AG04449 (cell line): Measurements from ENCODE around the gene CORO2B.
A peak's percentile ranks its signal among the peaks of the same experiment; 100 is the strongest.

Source experiments
- CTCF ChIA-PET: fragments of 350-600 bp; formaldehyde crosslinking; extraction: SDS; loops from one replicate; lab custom pipeline; 2021; ENCODE audit warnings: antibody characterized with exemption; lab: Yijun Ruan, JAX
- POLR2A ChIA-PET: fragments of 400-600, 350-600 bp; formaldehyde crosslinking; extraction: SDS; loops from one replicate; lab custom pipeline; 2020; ENCODE audit warnings: antibody characterized with exemption, inconsistent platforms; lab: Yijun Ruan, JAX
- DNase-seq: peaks from one replicate; pipeline ENCODE4 v3.0.0-alpha.2; 2010; ENCODE audit warnings: low read depth, low spot score
- H3K4me3 ChIP-seq: 2 replicates; pipeline ENCODE4 v1.5.1; 2011; ENCODE audit warnings: low read depth, mild to moderate bottlenecking, control low read depth, low read length
- TF ChIP-seq, protein P1 (sequence below): IDR thresholded peaks from one replicate; pipeline ENCODE4 v1.5.1; 2011; ENCODE audit warnings: mild to moderate bottlenecking, moderate library complexity, low read length, control low read depth, inconsistent platforms; ENCODE audit not compliant: insufficient read depth; ENCODE audit errors: missing control alignments

CORO2B gene, protein sequence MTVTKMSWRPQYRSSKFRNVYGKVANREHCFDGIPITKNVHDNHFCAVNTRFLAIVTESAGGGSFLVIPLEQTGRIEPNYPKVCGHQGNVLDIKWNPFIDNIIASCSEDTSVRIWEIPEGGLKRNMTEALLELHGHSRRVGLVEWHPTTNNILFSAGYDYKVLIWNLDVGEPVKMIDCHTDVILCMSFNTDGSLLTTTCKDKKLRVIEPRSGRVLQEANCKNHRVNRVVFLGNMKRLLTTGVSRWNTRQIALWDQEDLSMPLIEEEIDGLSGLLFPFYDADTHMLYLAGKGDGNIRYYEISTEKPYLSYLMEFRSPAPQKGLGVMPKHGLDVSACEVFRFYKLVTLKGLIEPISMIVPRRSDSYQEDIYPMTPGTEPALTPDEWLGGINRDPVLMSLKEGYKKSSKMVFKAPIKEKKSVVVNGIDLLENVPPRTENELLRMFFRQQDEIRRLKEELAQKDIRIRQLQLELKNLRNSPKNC

DNA sequence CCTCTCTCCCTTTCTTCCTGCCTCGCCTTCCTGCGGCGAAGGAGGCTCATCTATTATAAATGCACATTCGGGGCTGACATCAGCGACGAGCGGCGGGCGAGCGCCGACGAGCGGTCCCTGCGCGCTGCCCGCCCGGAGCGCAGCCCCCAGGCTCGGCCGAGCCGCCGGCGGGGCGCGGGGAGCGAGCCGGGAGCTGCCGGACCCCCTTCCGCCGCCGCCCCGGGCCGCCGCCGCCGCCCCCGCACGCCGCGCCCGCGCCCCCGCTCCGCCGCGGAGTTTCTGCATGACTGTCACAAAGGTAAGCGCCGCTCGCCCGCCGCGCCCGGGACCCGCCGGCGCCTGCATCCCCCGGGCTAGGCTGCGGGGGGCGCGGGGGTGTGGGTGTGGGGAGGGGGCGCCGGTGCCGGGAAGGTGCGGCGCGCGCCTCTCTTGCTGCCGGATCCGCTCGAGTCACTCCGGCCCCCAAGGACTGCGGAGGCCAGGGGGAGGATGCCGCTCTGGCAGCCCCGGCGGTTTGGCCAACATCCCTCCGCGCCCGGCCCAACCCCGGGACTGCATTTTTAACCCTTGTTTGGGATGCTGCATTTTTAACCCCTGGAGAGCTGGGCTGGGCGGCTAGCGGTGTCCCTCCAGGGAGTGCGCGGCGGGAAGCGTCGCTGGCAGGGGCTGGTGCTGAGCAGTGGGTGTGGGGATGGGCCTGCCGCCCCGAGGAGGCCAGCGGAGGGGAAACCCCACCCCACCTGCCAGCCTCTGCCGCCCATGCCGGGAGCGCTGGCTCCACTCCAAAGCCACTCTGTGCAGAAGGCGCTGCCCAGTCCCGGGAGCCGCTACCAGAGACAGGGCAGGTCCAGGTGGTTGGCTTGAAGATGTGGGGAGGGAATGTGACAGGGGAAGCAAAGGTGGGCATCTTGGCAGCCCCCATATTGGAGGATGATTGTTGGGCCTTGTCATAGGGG, at the start of gene CORO2B:
CORO2B (plus strand) TSS at position 14 of the 956 bp plus-strand sequence; CDS start at position 284, 270 bp downstream.
- TF ChIP-seq, protein P1, sequence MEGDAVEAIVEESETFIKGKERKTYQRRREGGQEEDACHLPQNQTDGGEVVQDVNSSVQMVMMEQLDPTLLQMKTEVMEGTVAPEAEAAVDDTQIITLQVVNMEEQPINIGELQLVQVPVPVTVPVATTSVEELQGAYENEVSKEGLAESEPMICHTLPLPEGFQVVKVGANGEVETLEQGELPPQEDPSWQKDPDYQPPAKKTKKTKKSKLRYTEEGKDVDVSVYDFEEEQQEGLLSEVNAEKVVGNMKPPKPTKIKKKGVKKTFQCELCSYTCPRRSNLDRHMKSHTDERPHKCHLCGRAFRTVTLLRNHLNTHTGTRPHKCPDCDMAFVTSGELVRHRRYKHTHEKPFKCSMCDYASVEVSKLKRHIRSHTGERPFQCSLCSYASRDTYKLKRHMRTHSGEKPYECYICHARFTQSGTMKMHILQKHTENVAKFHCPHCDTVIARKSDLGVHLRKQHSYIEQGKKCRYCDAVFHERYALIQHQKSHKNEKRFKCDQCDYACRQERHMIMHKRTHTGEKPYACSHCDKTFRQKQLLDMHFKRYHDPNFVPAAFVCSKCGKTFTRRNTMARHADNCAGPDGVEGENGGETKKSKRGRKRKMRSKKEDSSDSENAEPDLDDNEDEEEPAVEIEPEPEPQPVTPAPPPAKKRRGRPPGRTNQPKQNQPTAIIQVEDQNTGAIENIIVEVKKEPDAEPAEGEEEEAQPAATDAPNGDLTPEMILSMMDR, result no peak
- H3K4me3 ChIP-seq, result peak within 1 kb of the TSS; percentile 58
- no peak for DNase-seq
- POLR2A ChIA-PET, result no interaction called here
- CTCF ChIA-PET, result interaction anchor here (1.4 to 7.7 kb wide), 4 partner anchors 20 to 95 kb away, joined by 3 to 81 read pairs (median 6); no protein-coding TSS in a partner anchor

DNA sequence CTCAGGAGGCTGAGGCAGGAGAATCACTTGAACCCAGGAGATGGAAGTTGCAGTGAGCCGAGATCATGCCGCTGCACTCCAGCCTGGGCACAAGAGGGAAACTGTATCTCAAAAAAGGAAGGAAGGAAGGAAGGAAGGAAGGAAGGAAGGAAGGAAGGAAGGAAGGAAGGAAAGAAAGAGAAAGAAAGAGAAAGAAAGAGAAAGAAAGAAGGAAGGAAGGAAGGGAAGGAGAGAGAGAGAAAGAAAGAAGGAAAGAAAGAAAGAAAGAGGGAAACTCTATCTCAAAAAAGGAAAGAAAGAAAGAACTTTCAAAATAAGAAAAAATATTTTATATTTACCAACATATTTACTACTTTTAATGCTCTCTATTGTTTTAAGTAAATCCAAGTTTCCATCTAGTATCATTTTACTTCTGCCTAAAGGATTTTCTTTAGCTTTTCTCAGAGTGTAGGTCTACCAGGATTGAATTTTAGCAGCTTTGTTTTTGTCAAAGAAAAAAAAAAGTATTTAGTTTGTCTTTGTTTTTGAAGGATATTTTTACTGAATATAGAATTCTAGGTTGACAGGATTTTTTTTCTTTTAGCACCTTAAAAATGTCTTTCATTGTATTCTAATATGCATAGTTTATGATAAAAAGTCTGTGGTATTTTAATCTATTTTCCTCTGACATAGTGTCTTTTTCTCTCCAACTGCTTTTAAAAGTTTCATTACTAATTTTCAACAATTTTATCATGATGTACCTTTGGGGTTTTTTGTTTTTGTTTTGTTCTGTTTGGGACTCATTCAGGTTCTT, 47.2 kb upstream of the CORO2B start:
- CTCF ChIA-PET, result interaction anchor here (1.3 kb wide), 1 partner anchor 18 kb away, joined by 6 read pairs; no protein-coding TSS in a partner anchor
- TF ChIP-seq, protein P1, result no peak
- POLR2A ChIA-PET, result no interaction called here
- no peak overlapping the region for H3K4me3 ChIP-seq
- DNase-seq, result no peak

DNA sequence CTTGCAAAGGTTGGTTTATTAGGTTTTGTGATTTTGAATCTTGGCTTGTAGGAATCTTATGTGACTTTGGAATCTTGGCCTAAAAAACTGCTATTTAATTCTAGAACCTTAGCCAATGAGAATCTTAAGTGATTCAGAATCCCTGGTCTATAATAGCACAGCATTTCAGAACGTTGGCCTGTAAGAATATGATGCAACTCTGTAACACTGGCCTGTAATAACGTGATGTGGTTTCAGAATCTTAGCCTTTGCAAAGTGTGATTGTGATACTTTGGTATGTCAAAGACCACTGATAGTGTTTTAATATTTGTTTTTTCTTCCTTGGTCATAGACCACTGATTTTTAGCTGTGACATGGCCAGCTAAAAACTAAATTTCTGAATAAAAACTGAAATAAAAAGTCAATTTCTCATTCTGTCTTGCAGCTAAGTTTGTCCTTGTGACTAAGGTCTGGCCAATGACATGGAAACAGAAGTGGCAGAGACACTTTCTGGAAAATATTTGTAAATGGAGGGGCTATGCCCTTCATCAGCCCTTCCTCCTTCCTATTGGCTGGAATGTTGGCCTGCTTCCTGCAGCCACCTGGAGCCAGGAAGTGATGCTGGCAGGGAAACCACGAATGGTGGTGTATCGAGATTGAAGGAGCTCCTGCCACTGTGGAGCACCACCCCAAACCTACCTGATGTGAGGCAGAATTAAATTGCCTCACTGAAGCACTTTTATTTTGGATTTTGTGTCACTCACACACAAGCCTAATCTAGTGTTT, 42.3 kb upstream of the CORO2B start:
- TF ChIP-seq, protein P1, result no peak
- ChIA-PET CTCF (interaction anchor here (0.6 to 7.2 kb wide), 2 partner anchors 12 to 15 kb away, joined by 3 to 149 read pairs; no protein-coding TSS in a partner anchor), POLR2A (interaction anchor here (0.6 to 1.6 kb wide), 4 partner anchors 12 to 214 kb away, joined by 3 to 5 read pairs (median 4); partner anchors contain the start of gene ITGA11)
- no peak overlapping the region for H3K4me3 ChIP-seq
- DNase-seq, result peak; percentile 96

DNA sequence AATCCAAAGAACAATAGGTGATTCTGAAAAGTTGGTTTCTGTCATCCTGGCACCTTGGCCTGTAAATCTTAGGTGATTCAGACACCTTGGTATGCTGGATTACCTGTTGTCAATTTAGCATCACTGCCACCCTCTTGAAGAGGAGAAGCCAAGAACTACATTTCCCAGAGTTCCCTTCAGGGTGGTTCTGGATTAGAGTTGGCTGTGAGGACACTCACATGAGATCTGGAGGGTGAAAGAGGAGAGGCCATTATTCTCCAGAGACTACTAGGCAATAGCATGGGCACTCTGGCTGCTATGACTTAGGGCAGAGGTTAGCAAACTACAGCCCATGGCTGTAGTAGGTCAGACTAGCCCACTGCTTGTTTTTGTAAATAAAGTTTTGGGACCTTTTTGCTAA, 41.7 kb upstream of the CORO2B start:
- ChIA-PET POLR2A (interaction anchor here (0.6 to 1.6 kb wide), 4 partner anchors 12 to 214 kb away, joined by 3 to 5 read pairs (median 4); partner anchors contain the start of gene ITGA11), CTCF (interaction anchor here (0.6 to 7.2 kb wide), 3 partner anchors 13 to 136 kb away, joined by 3 to 149 read pairs (median 3); no protein-coding TSS in a partner anchor)
- no peak for DNase-seq
- H3K4me3 ChIP-seq, result no peak overlapping the region
- TF ChIP-seq, protein P1, result no peak

DNA sequence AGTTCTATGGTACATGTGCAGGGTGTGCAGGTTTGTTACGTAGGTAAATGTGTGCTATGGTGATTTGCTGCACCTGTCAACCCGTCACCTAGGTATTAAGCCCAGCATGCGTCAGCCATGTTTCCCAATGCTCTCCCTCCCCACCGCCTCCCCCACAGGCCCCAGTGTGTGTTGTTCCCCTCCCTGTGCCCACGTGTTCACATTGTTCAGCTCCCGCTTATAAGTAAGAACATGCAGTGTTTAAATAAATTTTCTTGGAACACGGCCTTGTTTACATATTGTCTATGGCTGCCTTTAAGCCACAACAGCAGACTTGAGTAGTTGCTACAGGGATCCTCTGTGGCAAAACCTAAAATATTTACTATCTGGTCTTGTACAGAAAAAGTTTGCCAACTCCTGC, 41.3 kb upstream of the CORO2B start:
- no peak for DNase-seq
- H3K4me3 ChIP-seq, result no peak overlapping the region
- POLR2A ChIA-PET, result interaction anchor here (1.6 kb wide), 1 partner anchor 106 kb away, joined by 5 read pairs; the partner anchor contains the start of gene ITGA11
- CTCF ChIA-PET, result interaction anchor here (0.8 to 7.2 kb wide), 2 partner anchors 14 to 136 kb away, joined by 3 to 149 read pairs; no protein-coding TSS in a partner anchor
- TF ChIP-seq, protein P1, result no peak
